HL-60 (cell line): ENCODE measurements around the gene BLOC1S3.

ENCODE experiments used
- CTCF ChIP-seq: IDR thresholded peaks from one replicate; pipeline ENCODE4 v1.5.1; 2011; ENCODE audit warnings: low read length, control low read depth, inconsistent platforms; ENCODE audit not compliant: insufficient read depth
- GABPA ChIP-seq: IDR thresholded peaks from 2 replicates; pipeline ENCODE4 v1.6.1; 2012; ENCODE audit warnings: low read depth
- POLR2AphosphoS5 ChIP-seq: IDR thresholded peaks from 2 replicates; pipeline ENCODE4 v1.6.1; 2012; ENCODE audit warnings: low read depth
- REST ChIP-seq: IDR thresholded peaks from 2 replicates; pipeline ENCODE4 v1.6.1; 2012; ENCODE audit warnings: low read depth; ENCODE audit not compliant: insufficient replicate concordance

- TF ChIP-seq POLR2AphosphoS5: no peak
- TF ChIP-seq CTCF: no peak
- no peak for TF ChIP-seq REST
- no peak for TF ChIP-seq GABPA
Measured at GRCh38 chr19:45218911-45219743, 40.5 kb downstream of the BLOC1S3 start.
